HEK293 (cell line): Measurements from ENCODE around the gene TECPR2.

Experiments
- CTCF ChIP-seq: fragments of 450-650 bp; formaldehyde crosslinking; IDR thresholded peaks from 2 replicates; pipeline ENCODE4 v1.5.1; 2016; ENCODE audit warnings: missing biosample characterization, missing genetic modification characterization
- KLF1 ChIP-seq: fragments of 450-650 bp; formaldehyde crosslinking; IDR thresholded peaks from 2 replicates; pipeline ENCODE4 v1.5.1; 2016; ENCODE audit warnings: missing biosample characterization, missing genetic modification characterization

- no peak for TF ChIP-seq KLF1 (tag by site-specific recombination)
- TF ChIP-seq CTCF (tag by site-specific recombination) = no peak
These were observed 6.5 kb upstream of the TECPR2 start for GRCh38 chr14:102356280-102356679.
